Coronary artery (tissue), 2 donors: ENCODE measurements around the gene ST6GALNAC2.
A peak's percentile ranks its signal among the peaks of the same experiment; 100 is the strongest.
"Not testable (repeated sequence)": the region's sequence is repeated elsewhere in the genome, so short reads cannot be mapped to it uniquely, and the experiment has no call there.

ENCODE experiments used
- DNase-seq: peaks from one replicate; pipeline ENCODE4 v3.0.0-alpha.2; 2017; ENCODE audit warnings: low spot score
- H3K27ac ChIP-seq, 2 donors: fragments of 200-600 bp; sonication (generic); one replicate each; pipeline ENCODE4 v1.5.1; 2016 to 2019
- H3K4me3 ChIP-seq: fragments of 200-600 bp; sonication (generic); 2 replicates; pipeline ENCODE4 v1.5.1; 2016; ENCODE audit warnings: mild to moderate bottlenecking, moderate library complexity
- TF ChIP-seq, protein P1 (sequence below): fragments of 200-600 bp; sonication (generic); IDR thresholded peaks from one replicate; pipeline ENCODE4 v1.5.1; 2019; ENCODE audit warnings: antibody characterized with exemption

ST6GALNAC2 gene

GRCh38 chr17:76534831-76535732 lies 50.6 kb downstream of the ST6GALNAC2 start:
- Histone ChIP-seq H3K27ac (peak overlapping the region in 1 of 2 donors; percentile 87), H3K4me3 (peak overlapping the region; percentile 79)
- TF ChIP-seq, protein P1, sequence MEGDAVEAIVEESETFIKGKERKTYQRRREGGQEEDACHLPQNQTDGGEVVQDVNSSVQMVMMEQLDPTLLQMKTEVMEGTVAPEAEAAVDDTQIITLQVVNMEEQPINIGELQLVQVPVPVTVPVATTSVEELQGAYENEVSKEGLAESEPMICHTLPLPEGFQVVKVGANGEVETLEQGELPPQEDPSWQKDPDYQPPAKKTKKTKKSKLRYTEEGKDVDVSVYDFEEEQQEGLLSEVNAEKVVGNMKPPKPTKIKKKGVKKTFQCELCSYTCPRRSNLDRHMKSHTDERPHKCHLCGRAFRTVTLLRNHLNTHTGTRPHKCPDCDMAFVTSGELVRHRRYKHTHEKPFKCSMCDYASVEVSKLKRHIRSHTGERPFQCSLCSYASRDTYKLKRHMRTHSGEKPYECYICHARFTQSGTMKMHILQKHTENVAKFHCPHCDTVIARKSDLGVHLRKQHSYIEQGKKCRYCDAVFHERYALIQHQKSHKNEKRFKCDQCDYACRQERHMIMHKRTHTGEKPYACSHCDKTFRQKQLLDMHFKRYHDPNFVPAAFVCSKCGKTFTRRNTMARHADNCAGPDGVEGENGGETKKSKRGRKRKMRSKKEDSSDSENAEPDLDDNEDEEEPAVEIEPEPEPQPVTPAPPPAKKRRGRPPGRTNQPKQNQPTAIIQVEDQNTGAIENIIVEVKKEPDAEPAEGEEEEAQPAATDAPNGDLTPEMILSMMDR, result no peak
- peak; percentile 71 for DNase-seq

DNA sequence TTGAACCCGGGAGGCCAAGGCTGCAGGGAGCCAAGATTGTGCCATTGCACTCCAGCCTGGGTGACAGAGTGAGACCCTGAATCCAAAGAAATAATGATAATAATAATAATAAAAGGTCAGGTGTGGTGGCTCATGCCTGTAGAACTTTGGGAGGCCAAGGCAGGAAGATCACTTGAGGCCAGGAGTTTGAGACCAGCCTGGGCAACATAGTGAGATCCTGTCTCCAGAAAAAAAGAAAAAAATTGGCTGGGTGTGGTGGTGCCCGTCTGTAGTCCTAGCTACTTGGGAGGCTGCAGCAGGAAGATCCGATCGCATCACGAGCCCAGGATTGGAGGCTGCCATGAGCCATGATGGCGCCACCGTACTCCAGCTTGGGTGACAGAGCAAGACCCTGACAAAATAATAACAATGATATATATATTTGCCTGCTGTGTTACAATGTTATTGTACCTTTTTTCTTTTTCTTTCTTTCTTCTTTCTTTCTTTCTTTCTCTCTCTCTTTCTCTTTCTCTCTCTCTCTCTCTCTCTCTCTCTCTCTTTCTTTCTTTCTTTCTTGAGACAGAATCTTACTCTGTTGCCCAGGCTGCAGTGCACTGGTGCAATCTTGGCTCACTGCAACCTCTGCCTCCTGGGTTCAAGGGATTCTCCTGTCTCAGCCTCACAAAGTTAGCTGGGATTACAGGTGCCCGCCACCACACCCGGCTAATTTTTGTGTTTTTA lies 51.9 kb downstream of the ST6GALNAC2 start:
- H3K27ac ChIP-seq, DNase-seq, H3K4me3 ChIP-seq: not testable (repeated sequence)

DNA sequence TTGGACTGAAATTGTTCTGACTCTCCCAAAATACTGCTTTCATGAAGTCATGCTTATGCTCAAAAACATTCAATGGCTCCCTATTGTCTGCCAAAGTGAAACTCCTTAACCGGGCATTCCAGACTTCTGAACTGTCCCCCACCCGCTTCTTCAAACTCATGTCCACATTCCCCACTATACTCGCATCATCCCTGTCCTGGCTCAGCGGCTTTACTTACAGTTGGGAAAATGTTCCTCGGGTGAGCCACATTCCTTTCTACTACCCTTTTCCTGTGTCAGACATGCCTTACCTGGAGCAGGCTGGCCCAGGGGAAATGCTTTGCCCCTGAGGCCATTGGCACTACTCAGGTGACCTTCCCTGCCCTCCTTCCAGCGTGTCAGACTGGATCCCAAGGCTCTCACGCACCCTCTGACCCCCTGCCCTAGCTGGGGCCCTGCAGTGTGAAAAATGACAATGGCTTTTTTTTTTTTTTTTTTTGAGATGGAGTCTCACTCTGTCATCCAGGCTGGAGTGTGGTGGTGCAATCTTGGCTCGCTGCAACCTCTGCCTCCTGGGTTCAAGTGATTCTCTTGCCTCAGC lies 53.5 kb downstream of the ST6GALNAC2 start:
- DNase-seq, result no peak
- TF ChIP-seq, protein P1, result no peak
- H3K27ac ChIP-seq, result peak overlapping the region in 1 of 2 donors; percentile 90
- no peak overlapping the region for H3K4me3 ChIP-seq

- Histone ChIP-seq H3K4me3 (no peak overlapping the region), H3K27ac (peak overlapping the region in 1 of 2 donors; percentile 90)
- TF ChIP-seq, protein P1, result no peak
- no peak for DNase-seq
Observed at GRCh38 chr17:76531486-76532038, 54.1 kb downstream of the ST6GALNAC2 start.

DNA sequence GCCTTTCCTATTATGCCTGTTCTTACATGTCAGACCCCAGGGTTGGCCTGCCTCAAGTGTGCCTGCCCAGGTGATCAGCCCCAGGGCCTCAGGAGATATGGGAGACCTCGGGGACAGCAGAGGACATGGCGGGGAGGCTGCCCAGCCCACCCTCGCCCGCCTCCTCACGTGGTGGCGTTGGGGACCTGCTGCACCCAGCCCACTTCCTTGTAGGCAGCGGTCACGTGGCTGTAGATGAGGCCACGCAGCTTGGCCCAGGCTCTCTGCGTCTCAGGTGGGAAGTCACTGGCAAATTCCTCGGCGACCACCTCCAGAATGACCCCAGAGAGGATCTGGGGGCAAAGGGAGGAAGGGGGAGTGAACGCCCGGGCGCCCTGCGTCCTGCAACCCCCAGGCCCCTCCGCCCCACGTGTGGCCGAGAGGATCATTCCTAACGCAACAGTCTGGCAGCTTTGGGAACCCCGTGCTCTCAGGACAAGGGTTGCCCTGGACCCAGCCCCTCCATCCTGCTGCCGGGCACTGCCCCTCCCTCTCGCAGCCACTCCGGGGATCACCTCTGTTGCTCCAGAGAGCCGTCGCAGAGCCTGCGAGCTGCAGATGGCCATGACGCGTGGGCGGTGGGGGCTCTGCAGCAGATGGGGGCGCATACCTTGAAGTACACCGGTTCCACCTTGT lies 54.7 kb downstream of the ST6GALNAC2 start:
- peak overlapping the region; percentile 14 for H3K4me3 ChIP-seq
- peak overlapping the region; percentile 90 to 91 for H3K27ac ChIP-seq
- TF ChIP-seq, protein P1, result no peak
- DNase-seq, result no peak

DNA sequence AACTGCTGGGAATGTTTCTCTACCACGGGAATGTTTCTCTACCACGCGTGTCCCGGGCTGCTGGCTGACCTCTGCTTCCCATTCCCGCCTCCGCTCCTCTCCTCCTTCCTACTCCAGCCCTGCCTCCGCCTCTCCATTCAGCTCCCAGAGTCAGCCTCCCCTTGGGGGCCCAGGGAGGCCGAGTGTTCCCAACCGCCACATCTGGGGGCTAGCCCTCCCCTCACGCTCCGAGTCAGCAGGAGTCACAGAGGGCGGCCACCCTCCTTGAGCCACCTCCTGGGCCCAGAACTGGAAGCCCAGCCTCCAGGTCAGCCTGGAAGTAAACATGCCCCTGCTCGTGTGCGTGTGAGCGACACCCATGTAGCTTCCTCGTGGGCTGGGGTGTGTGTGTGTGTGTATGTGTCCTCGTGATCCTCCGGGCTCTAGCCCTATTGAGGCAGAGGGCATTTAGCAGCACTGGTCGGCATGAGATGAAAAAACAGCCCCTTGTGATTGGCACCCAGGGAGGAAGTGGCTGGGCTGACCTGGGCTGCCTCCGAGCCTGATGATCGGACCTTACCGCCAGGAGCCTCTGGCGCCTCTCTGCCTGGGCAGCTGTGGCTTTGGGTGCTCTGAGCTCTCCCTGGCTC lies 55.5 kb downstream of the ST6GALNAC2 start:
- Histone ChIP-seq H3K27ac (peak overlapping the region; percentile 90 to 91), H3K4me3 (peak overlapping the region; percentile 42)
- DNase-seq, result no peak
- TF ChIP-seq, protein P1, result no peak
